ENCODE measurements around the gene TRMT1. TPM values are rescaled to one million over a fixed set of nuclear protein-coding genes. Genes with fewer than 3 reads are reported as not detected.
A peak's percentile ranks its signal among the peaks of the same experiment; 100 is the strongest.

Gene TRMT1
- total RNA-seq, 4 donors from 2014 or later: 27.1 to 71.8 (median 28.3) TPM

GRCh38 chr19:13078897-13079541 is 37.5 kb downstream of the TRMT1 start:
- Histone ChIP-seq H3K9me3 (no peaks in the 10 kb centered on the region), H3K27me3 (no peaks in the 10 kb centered on the region), H3K36me3 (peaks cover 0 to 16% (median 0%) of the 10 kb centered on the region in 3 donors), H3K4me1 (peaks cover 0 to 40% (median 6%) of the 10 kb centered on the region in 4 donors), H3K27ac (peak overlapping the region; percentile 17 to 82 (median 58)), H3K4me3 (no peak overlapping the region)
- DNase-seq: no peak
- TF ChIP-seq POLR2A (IDR thresholded peaks at IDR 0.05): no peak
- no peak for TF ChIP-seq CTCF (IDR thresholded peaks at IDR 0.05)

GRCh38 chr19:13078381-13078780 is 38.2 kb downstream of the TRMT1 start:
- Histone ChIP-seq H3K27ac (peak overlapping the region in 3 of 4 donors; percentile 17 to 82 (median 73)), H3K27me3 (no peaks in the 10 kb centered on the region), H3K4me3 (no peak overlapping the region), H3K36me3 (peaks cover 0 to 16% (median 0%) of the 10 kb centered on the region in 3 donors), H3K9me3 (no peaks in the 10 kb centered on the region), H3K4me1 (peaks cover 0 to 40% (median 6%) of the 10 kb centered on the region in 4 donors)
- no peak for DNase-seq
- no peak for TF ChIP-seq POLR2A (IDR thresholded peaks at IDR 0.05)
- TF ChIP-seq CTCF (IDR thresholded peaks at IDR 0.05): no peak

GRCh38 chr19:13077240-13077639 is 39.3 kb downstream of the TRMT1 start:
- peaks cover 0 to 16% (median 0%) of the 10 kb centered on the region in 3 donors for H3K36me3 ChIP-seq
- no peak overlapping the region for H3K4me3 ChIP-seq
- H3K27me3 ChIP-seq: no peaks in the 10 kb centered on the region
- H3K27ac ChIP-seq: no peak overlapping the region
- no peaks in the 10 kb centered on the region for H3K9me3 ChIP-seq
- H3K4me1 ChIP-seq: peaks cover 0 to 40% (median 6%) of the 10 kb centered on the region in 4 donors
- TF ChIP-seq CTCF (IDR thresholded peaks at IDR 0.05): no peak
- TF ChIP-seq POLR2A (IDR thresholded peaks at IDR 0.05): no peak
- DNase-seq: no peak

- H3K36me3 ChIP-seq: peaks cover 0 to 16% (median 0%) of the 10 kb centered on the region in 3 donors
- H3K4me1 ChIP-seq: peaks cover 0 to 40% (median 6%) of the 10 kb centered on the region in 4 donors
- peak overlapping the region in 1 of 4 donors; percentile 8 for H3K27ac ChIP-seq
- TF ChIP-seq CTCF (IDR thresholded peaks at IDR 0.05) (no peak), POLR2A (IDR thresholded peaks at IDR 0.05) (no peak)
- H3K27me3 ChIP-seq: no peaks in the 10 kb centered on the region
- H3K4me3 ChIP-seq: no peak overlapping the region
- H3K9me3 ChIP-seq: no peaks in the 10 kb centered on the region
- DNase-seq: no peak
These were observed 39.8 kb downstream of the TRMT1 start for GRCh38 chr19:13076787-13077186.

- peaks cover 0 to 40% (median 6%) of the 10 kb centered on the region in 4 donors for H3K4me1 ChIP-seq
- no peaks in the 10 kb centered on the region for H3K27me3 ChIP-seq
- no peak overlapping the region for H3K4me3 ChIP-seq
- TF ChIP-seq POLR2A (IDR thresholded peaks at IDR 0.05): no peak
- no peak for TF ChIP-seq CTCF (IDR thresholded peaks at IDR 0.05)
- H3K9me3 ChIP-seq: no peaks in the 10 kb centered on the region
- H3K36me3 ChIP-seq: peaks cover 0 to 13% (median 0%) of the 10 kb centered on the region in 3 donors
- no peak overlapping the region for H3K27ac ChIP-seq
- no peak for DNase-seq
These were observed 40.2 kb downstream of the TRMT1 start for GRCh38 chr19:13076320-13076719.

All from Peyer's patch (tissue), 4 donors.